NCI-H128 (cell line): ENCODE data around the gene IDH3B.

Experiments used
- DNase-seq: peaks from one replicate; lab custom pipeline; 2025; ENCODE audit not compliant: unreplicated experiment; lab: John Stamatoyannopoulos, UW

IDH3B gene

DNA sequence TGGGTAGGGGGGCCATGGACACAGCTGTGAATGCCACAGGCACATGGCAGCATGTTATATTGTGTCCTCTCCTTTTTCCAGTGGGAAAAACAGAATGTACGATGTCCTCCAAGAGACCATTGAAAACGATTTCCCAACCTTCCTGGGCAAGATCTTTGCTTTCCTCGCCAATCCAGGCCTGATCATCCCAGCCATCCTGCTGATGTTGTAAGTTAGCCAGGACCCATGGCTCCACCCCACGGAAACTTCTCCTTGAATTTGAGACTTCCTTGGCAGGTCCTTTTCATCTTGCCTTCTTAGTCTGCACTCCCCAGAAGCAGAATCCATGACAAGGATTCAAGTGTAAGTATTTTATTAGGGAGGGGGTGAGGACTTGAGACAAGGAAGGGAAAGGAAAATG, 39.8 kb downstream of the IDH3B start:
- DNase-seq, result no peak

DNA sequence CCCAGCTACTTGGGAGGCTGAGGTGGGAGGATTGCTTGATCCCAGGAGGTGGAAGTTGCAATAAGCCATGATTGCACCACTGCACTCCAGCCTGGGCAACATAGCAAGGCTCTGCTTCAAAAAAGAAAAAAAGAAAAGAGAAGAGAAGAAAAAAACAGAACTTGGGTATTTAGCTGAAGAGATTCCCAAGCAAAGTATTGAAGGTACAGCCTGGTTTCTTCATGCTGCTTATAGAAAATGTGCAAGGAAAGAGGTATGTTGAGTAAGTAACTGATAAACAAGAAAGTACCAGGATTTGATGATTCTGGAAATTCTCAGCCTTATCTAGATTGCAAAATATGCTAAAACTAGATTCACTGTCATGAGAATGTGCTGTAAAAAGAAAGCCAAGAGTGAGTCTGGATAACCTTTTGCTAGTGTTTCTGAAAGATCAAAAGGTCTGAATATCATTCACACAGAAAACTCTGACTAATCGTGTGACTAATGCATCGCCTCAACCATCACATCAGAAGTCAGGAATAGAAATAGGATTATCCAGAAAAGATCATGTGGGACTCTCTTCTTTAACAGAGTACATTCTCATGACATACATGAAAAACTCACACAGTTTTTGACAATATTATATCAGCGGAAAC, 43.9 kb downstream of the IDH3B start:
- no peak for DNase-seq

DNA sequence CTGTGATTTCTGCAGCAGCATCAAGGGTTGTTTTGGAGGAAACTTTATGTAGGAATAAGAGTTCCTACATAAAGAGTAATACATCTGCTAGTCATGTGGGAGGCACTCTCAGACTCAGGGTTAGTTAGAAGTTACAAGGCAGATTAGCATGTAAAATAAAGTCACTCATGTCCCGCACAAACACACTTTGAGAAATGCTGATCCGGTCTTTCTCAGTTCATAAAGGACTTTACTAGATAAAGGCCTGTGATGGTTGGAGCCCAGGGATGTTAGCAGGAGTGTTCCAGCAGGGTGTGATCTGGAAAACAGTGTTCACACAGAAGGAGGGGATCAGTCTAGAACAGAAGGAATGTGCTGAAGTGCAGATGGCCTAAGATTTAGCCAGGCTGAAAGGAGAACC, 44.7 kb downstream of the IDH3B start:
- DNase-seq, result no peak

DNA sequence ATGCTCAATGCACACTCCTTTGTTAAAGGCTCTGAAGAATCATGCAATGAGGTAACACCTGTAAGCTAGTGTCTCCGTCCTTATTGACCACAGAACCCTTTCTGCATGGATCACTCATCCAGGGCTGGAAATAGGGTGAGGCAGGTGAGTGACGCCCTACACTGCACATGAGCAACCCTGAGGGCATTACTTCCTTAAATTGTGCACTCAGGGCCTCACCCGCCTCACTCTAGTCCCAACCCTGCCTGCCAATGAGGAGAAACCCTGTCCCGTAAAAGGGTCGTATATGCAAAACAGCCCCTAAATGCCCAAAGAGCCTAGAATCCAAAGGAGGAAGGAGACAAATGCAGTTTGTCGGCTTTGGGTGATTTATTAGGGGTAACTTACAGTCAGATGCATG, 45.2 kb downstream of the IDH3B start:
- no peak for DNase-seq

DNA sequence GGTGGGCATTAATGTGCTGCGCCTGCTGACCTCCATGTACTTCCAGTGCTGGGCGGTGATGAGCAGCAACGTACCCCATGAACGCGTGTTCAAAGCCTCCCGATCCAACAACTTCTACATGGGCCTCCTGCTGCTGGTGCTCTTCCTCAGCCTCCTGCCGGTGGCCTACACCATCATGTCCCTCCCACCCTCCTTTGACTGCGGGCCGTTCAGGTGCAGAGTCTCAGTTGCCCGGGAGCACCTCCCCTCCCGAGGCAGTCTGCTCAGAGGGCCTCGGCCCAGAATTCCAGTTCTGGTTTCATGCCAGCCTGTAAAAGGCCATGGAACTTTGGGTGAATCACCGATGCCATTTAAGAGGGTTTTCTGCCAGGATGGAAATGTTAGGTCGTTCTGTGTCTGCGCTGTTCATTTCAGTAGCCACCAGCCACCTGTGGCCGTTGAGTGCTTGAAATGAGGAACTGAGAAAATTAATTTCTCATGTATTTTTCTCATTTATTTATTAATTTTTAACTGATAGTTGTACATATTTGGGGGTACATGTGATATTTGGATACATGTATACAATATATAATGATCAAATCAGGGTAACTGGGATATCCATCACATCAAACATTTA, 46.8 kb downstream of the IDH3B start:
- DNase-seq, result no peak

DNA sequence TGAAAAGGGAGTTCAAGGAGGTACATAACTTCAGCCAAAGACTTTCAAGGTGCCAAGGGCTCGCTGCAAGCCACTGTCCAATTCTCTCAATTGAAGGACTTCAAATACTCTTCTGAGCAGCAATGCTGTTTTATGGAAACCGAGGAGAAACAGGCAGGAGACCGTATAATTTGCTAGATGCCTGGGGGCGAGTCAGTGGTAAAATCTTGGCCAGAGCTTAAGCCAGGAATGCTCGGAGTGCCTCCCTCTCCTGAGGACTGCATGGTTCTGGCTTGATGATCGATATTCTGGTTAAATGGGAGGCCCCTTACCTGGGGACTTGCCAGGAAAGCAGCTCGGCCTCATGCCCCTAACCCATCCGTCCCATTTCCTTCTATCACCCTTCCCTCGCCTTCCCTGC, 47.4 kb downstream of the IDH3B start:
- no peak for DNase-seq

DNA sequence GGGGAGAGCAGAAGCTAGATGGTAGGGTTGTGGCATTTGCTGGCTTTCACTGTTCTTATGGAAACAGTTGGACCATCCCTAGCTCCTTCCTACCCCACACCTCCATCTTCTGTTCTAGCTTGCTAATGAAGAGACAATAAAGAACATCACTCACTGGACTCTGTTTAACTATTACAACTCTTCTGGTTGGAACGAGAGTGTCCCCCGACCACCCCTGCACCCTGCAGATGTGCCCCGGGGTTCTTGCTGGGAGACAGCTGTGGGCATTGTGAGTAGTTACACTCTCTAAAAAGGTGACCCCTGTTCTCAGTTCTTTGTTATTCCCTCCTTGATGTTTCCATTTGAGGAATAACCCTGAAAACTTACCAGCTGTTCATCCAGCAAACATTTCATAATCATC, 51.9 kb downstream of the IDH3B start:
- DNase-seq, result no peak

DNA sequence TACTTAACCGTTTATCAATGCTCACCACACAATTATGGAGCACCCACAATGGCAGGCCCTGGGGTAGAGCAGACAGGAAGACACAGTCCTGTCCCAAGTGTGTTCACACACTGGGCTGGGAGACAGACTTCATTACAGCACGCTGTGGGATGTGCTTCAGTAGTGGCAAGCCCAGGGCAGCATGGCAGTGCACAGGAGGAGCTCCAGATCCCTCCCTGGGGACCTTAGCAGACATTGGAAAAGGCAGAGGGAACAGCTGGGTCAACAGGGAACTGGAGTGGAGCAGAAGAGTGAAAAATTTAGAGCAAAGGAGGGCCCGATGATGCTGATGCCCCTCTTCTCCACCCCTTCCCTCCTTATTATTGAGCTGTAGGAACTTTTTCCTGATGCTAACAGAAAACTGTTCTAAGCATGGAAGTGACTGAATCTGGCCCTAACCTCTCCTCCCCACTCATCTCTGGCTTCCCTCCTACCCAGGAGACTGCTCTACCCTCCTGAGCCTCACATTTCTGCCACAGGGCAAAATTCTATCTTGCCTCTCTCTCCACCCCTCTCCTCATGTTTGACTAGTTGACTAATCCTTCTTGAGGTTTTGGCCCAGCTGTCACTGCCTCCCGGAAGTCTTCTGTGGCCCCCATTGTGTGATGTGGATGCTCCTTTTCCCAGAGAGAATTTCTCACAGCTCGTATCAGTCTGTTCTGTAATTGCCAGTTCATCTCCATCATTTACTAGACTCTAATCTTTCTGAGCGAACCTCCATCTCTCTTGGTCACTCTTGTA, 52.9 kb downstream of the IDH3B start:
- no peak for DNase-seq

DNA sequence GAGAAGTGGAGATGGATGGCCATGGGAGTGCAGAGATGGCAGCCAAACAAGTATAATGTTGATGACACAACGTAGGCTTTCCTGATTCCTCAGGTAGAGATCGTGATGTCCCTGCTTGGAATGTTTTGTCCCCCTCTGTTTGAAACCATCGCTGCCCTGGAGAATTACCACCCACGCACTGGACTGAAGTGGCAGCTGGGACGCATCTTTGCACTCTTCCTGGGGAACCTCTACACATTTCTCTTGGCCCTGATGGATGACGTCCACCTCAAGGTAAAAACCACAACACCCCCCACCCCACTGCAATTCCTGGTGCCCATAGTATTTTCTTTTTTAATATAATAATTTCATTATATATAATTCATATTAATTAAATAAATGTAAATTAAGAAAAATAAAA, 53.7 kb downstream of the IDH3B start:
- no peak for DNase-seq
